ENCODE results near the gene MEGF11. TPM values are rescaled to one million over a fixed set of nuclear protein-coding genes. Genes with fewer than 3 reads are reported as not detected.

Gene MEGF11
- total RNA-seq, 1 experiment from 2014 or later: 0.03 TPM

DNA sequence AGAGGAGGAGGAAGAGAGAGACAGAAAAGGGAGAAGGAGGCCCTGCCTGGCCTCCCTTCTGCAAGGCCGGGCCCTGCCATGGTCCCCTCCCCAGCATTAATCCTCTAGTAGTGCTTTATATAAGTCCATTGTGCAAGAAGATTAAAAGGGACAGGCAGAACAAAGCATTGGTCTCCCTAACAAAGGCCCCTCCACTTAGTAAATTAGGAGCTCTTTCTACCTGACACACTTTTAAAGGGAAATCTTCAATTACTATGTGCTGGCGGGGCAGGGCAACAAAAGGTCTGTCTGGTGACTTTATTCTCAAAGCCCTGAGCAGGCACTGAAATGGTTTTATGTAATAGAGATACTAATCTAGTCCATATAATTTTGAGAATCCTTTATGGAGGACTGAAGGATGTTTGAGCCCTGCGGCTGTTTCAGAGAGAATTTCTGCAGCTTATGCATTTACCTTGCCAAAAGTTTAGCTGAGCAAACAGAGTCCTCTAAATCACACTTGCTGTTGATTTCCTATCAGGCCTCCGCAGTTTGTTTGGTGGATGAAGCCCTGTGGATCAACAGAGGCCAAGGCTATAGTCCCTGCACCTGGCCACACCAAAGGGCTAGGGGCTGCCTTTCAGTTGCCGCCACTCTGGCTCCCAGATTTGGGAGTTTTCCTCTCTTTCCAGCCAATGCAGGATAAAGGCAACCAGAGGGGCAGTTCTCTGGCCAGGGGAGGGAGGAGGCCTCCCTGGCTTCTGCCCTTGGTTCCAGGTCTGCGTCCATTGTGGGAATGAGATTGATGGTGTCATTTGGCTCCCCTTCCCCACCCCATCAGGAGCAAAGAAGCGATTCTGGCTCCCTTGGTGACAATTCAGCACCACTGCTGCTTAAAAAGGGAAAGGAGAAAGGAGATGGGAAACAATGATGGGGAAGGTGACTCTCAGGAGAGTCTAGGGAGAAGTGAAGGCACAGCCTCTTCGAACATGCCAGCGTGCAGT, 148.0 kb downstream of the MEGF11 start:
- no peak for DNase-seq (ENCODE audit: low read depth in 1 of 2, low spot score in 2 of 2)
- Histone ChIP-seq H3K36me3 (no peaks in the 10 kb centered on the region), H3K27me3 (replicated peaks) (peaks cover 56% of the 10 kb centered on the region), H3K27ac (no peak overlapping the region), H3K4me1 (replicated peaks) (no peaks in the 10 kb centered on the region), H3K4me3 (no peak overlapping the region), H3K9me3 (replicated peaks) (no peaks in the 10 kb centered on the region)

DNA sequence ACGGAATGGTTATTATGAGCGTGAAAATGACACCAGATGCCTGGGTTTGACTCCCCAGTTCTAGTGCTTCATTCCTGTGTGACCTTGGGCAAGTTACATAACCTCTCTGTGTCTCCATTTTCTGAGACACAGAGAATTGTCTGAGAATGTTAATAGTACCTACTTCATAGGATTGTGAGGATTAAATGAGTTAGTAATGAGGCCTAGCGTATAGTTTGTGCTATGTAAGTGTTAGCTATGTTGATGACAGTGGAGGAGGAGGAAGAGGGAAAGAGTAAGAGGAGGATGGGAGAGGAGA, 150.3 kb downstream of the MEGF11 start:
- Histone ChIP-seq H3K4me1 (replicated peaks) (no peaks in the 10 kb centered on the region), H3K36me3 (no peaks in the 10 kb centered on the region), H3K27me3 (replicated peaks) (peaks cover 56% of the 10 kb centered on the region), H3K9me3 (replicated peaks) (no peaks in the 10 kb centered on the region), H3K4me3 (no peak overlapping the region), H3K27ac (no peak overlapping the region)
- DNase-seq (ENCODE audit: low read depth in 1 of 2, low spot score in 2 of 2): no peak

DNA sequence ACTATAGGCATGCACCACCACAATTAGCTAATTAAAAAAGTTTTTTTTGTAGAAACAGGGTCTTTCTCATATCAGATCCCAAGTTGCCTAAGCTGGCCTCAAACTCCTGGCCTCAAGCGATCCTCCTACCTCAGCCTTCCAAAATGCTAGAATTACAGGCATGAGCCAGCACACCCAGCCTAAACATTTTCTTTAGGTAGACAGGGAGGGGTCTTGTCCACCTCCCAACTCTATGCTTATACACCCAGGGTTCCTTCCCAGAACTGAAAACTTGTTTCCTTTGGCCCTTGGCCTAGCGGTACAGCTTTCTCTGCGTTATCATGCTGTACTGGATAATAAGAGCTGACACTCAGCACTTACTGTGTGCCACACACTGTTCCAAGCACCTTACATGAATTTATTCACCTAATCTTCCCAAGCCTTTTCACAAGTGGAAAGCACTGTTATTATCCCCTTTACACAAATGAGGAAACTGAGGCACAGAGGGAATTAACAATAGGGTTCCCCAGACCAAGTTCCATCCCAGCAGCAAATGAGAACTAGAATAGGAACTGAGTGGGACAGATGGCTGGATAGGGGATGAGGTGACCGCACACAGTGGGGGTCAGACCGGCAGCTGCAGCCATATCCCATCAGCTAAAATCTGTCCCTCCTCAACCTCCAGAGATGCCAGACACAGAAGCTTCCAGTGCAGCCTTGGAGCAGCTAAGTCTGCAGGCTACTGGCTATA, 150.8 kb downstream of the MEGF11 start:
- Histone ChIP-seq H3K9me3 (replicated peaks) (no peaks in the 10 kb centered on the region), H3K36me3 (no peaks in the 10 kb centered on the region), H3K4me1 (replicated peaks) (no peaks in the 10 kb centered on the region), H3K27me3 (replicated peaks) (peaks cover 55% of the 10 kb centered on the region), H3K4me3 (no peak overlapping the region), H3K27ac (no peak overlapping the region)
- no peak for DNase-seq (ENCODE audit: low read depth in 1 of 2, low spot score in 2 of 2)

DNA sequence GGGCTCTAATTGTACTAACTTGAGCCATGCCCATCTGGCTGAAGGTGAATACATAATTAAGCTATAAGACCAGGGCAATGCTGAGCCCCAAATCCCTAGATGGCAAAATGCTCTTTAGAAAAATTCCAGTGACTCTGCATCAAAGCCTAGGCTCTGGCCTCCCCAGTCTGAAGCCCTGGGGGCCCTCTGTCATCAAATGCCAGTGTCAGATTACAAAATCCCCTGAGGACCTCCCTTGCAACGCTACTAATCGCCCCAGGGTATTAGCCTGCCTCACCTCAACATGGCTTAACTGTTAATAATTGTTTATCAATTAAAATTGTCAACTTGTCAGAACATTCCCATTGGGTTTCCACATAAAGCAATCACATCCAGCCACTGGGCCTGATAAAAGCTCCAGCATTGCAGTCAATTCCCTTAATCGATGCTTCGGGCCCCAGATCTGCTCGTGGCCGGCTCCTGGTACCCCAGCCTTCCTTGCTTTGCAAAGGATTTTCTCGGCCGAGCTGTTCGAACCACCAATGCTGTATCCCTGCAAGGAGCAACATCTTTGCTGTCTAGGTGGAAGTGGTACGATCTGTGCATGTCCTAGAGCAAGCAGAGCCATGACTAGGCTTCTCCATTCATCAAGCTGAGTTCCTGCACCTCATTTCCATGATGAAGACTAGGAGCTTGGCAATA, 151.7 kb downstream of the MEGF11 start:
- no peaks in the 10 kb centered on the region for H3K4me1 ChIP-seq (replicated peaks)
- no peak for DNase-seq (ENCODE audit: low read depth in 1 of 2, low spot score in 2 of 2)
- peaks cover 55% of the 10 kb centered on the region for H3K27me3 ChIP-seq (replicated peaks)
- H3K9me3 ChIP-seq (replicated peaks): no peaks in the 10 kb centered on the region
- H3K27ac ChIP-seq: no peak overlapping the region
- H3K36me3 ChIP-seq: no peaks in the 10 kb centered on the region
- no peak overlapping the region for H3K4me3 ChIP-seq

DNA sequence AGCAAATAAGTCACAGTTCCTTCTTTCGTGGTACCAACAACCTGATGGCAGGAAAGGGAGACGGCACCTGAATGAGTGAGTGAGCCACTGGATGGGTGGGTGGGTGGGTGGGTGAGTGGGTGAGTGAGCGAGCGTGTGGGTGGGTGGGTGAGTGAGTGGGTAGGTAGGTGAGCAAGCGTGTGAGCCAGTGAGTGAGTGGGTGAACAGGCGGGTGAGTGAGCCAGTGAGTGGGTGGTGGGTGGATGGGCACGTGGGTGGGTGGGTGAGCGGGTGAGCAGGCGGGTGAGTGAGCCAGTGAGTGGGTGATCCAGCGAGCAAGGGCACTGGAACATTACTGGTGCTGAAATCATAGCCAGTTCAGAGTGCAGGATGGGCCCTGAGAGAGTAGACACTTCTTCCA, 152.8 kb downstream of the MEGF11 start:
- Histone ChIP-seq H3K4me3 (no peak overlapping the region), H3K27ac (no peak overlapping the region), H3K36me3 (no peaks in the 10 kb centered on the region), H3K4me1 (replicated peaks) (no peaks in the 10 kb centered on the region), H3K27me3 (replicated peaks) (peaks cover 44% of the 10 kb centered on the region), H3K9me3 (replicated peaks) (no peaks in the 10 kb centered on the region)
- no peak for DNase-seq (ENCODE audit: low read depth in 1 of 2, low spot score in 2 of 2)

DNA sequence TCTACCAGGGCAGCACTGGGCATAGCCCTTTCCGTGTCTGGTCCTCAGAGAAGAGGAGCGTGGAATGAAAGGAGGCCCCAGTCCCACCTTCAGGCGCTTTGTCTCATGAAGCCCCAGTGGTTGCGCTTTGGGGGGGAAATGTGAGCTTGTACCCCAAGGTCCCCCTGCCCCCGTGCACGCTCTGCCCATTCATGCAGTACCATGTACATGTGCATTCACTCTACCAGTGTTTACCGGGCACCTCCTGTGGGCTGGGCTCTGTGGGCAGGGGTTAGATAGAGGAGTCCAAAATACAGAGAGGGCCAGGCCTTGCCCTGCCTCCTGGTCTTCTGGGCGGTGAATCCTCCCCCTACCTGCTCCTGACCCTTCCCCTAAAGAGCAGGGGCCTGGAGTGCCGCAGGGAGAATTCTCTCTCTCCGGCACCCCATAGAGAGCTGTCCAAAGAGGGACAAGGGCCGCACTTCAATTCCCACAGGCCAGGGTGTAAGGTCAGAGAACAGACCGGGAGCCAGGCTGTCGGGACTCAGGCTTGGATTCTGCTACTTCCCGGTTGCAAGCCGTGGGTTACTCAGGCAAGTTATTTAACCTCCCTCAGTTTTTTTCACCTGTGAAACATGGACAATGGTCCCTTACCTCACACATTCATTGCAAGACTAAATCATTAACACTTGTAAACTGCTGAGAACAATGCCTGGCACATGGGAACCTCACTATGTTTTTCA, 153.4 kb downstream of the MEGF11 start:
- H3K4me3 ChIP-seq: no peak overlapping the region
- H3K36me3 ChIP-seq: no peaks in the 10 kb centered on the region
- H3K27ac ChIP-seq: no peak overlapping the region
- no peak for DNase-seq (ENCODE audit: low read depth in 1 of 2, low spot score in 2 of 2)
- no peaks in the 10 kb centered on the region for H3K4me1 ChIP-seq (replicated peaks)
- H3K27me3 ChIP-seq (replicated peaks): peaks cover 38% of the 10 kb centered on the region
- no peaks in the 10 kb centered on the region for H3K9me3 ChIP-seq (replicated peaks)

DNA sequence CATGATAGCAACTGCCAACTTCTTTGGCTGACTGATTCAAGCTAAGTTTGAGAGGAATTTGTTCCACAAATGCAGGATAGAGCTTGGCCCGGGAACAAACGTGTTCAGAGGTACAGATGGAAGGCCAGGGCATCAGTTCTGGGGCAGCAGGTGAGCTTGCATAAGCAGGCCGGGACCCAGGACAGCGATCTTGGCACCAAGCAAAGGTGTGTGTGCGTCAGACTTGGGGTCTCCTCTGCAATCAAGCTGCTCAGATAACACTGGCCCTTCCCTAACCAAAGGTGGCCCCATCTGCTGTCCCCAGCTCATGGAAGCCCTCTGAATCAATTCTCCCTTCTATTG, 155.6 kb downstream of the MEGF11 start:
- H3K27me3 ChIP-seq (replicated peaks): peaks cover 24% of the 10 kb centered on the region
- H3K4me3 ChIP-seq: no peak overlapping the region
- H3K36me3 ChIP-seq: no peaks in the 10 kb centered on the region
- DNase-seq (ENCODE audit: low read depth in 1 of 2, low spot score in 2 of 2): no peak
- no peaks in the 10 kb centered on the region for H3K9me3 ChIP-seq (replicated peaks)
- no peaks in the 10 kb centered on the region for H3K4me1 ChIP-seq (replicated peaks)
- no peak overlapping the region for H3K27ac ChIP-seq

DNA sequence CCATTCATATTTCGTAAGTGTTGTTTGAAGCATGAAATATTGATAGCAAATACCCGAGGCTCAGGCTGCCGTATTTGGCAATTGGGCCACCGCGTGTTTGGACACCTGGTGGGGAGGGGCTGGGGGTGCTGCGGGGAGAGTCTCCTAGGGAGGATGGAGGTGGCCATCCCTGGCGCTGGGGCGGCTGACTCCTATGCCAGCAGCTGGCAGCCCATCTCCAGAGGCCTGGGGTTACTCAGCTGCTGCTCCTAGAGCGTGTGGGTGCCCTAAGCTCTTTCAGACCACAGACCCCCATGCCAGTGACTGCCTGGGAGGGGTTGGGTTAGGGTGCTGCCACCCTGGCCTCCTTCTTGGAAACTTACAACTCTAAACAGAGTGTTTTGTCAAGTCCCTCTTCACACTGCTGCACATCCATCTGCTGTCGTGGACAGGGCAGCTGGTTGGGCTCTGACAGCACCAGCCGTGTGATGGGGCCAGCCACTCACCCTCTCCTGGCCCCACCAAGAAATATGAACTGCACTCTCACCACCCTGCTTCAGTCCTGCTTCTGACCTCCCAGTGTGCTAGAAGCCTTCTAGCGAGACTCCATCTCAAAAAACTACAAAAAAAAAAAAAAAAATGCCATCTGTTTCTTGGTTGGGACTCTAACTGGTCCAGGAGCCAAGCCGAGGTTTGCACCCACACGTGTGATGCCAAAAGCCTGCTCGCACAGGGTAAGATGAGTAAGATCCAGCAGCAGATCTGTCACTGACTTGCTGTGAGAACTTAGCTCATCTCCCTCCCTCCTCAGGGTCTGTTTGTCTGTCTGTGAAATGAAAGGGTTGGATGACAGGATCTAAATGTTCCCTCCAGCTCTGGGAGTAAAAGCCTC, 156.2 kb downstream of the MEGF11 start:
- Histone ChIP-seq H3K4me1 (replicated peaks) (no peaks in the 10 kb centered on the region), H3K36me3 (no peaks in the 10 kb centered on the region), H3K27me3 (replicated peaks) (peaks cover 19% of the 10 kb centered on the region; the same call in 1 of the 2 replicates), H3K27ac (no peak overlapping the region), H3K4me3 (no peak overlapping the region), H3K9me3 (replicated peaks) (no peaks in the 10 kb centered on the region)
- DNase-seq (ENCODE audit: low read depth in 1 of 2, low spot score in 2 of 2): no peak

DNA sequence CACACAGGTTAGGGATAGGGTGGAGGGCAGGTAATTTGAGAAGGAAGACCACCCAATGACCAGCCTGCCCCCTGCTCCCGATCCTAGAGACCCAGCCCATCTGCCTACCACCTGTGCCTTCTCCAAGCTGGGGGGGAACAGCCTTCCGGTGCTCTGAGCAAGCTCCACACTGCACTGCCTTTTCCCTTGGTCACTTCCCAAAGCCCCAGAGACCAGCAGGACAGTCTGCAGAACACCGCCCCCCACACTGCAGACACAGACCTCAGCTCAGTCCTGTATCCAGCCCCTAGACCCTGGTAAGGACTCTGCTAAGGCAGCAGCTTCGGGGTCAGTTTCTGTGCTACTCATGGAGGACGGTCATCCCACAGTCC, 156.9 kb downstream of the MEGF11 start:
- Histone ChIP-seq H3K27me3 (replicated peaks) (peaks cover 22% of the 10 kb centered on the region; the same call in 1 of the 2 replicates), H3K4me1 (replicated peaks) (no peaks in the 10 kb centered on the region), H3K27ac (no peak overlapping the region), H3K36me3 (no peaks in the 10 kb centered on the region), H3K9me3 (replicated peaks) (no peaks in the 10 kb centered on the region), H3K4me3 (no peak overlapping the region)
- DNase-seq (ENCODE audit: low read depth in 1 of 2, low spot score in 2 of 2): no peak

DNA sequence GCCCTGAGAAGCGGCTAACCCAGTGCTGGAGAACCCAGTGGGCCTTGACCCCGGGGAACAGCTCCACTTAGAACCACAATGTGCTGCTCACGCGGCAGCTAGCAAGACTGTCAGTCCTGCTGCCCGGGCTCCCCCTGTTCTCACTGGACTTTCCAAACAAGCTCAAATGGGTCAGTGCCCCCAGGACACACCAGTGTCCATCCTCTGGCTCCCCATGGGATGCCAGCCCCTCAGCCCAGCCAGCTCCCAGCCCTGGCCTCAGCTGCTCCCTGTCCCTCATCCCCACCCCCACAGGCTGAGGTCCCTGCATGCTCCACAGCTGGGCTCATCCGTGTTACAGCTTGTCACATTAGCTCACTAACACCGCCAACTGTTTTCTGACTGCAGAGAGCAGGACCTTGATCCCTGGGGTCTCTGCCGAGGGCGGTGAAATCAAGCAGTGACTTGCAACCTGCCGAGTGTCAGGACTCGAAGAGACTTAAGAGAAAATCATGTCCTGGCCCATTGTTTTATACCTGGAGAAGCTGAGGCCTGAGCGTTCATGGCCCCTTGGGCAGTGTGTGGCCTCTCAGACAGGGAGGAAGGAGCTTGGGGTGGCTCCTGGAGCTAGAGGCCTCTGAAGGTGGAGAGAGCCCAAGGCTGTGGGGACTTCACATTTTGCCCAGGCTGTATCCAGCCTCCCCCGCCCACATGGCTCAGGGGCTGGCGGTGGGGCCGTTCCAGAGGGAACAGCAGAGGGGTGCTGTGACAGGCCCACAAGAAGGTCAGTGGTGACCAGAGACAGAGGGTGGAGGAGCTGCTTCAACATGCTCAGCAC, 157.5 kb downstream of the MEGF11 start:
- H3K27ac ChIP-seq: no peak overlapping the region
- no peaks in the 10 kb centered on the region for H3K36me3 ChIP-seq
- DNase-seq (ENCODE audit: low read depth in 1 of 2, low spot score in 2 of 2): no peak
- H3K4me1 ChIP-seq (replicated peaks): no peaks in the 10 kb centered on the region
- no peaks in the 10 kb centered on the region for H3K9me3 ChIP-seq (replicated peaks)
- H3K27me3 ChIP-seq (replicated peaks): peaks cover 17% of the 10 kb centered on the region; the same call in 1 of the 2 replicates
- no peak overlapping the region for H3K4me3 ChIP-seq

DNA sequence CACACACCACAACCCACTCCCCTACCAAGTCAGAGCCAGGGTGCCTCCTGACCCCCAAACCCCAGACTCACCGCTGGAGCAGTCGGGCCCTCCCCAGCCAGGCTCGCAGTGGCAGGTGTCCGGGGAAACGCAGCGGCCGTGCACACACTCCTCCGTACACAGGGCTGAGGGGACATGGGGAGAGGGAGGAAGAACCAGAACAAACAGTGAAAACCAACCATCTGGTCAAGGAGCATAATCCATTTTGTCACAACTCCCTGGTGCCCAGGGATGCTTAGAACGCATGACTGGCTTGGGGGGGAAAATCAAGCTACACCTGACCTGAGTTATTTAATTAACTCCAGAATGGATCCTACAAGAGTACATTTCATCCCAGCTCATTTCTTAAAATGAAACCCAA, 159.2 kb downstream of the MEGF11 start:
- no peak for DNase-seq (ENCODE audit: low read depth in 1 of 2, low spot score in 2 of 2)
- H3K27me3 ChIP-seq (replicated peaks): peaks cover 19% of the 10 kb centered on the region
- H3K27ac ChIP-seq: no peak overlapping the region
- H3K4me3 ChIP-seq: no peak overlapping the region
- H3K9me3 ChIP-seq (replicated peaks): no peaks in the 10 kb centered on the region
- no peaks in the 10 kb centered on the region for H3K36me3 ChIP-seq
- H3K4me1 ChIP-seq (replicated peaks): no peaks in the 10 kb centered on the region

Measured in SJSA1 (cell line).